K562 (cell line): Measurements from ENCODE around the gene DHRS13. TPM values are rescaled to one million over a fixed set of nuclear protein-coding genes. Genes with fewer than 3 reads are reported as not detected.

Source experiments
- DNMT1 ChIP-seq: fragments of 450-650 bp; IDR thresholded peaks from 2 replicates; pipeline ENCODE4 v1.6.1; 2016; ENCODE audit warnings: antibody characterized with exemption, mild to moderate bottlenecking
- EP400 ChIP-seq: fragments of 450-650 bp; IDR thresholded peaks from 2 replicates; pipeline ENCODE4 v1.6.1; 2017; ENCODE audit warnings: antibody characterized with exemption, mild to moderate bottlenecking, moderate library complexity
- FIP1L1 ChIP-seq: fragments of 200-400 bp; formaldehyde crosslinking; IDR thresholded peaks from 2 replicates; pipeline ENCODE4 v1.6.1; 2018; ENCODE audit warnings: mild to moderate bottlenecking, low read depth, low read length; ENCODE audit not compliant: poor library complexity, severe bottlenecking
- FOXJ2 ChIP-seq: fragments of 200-800 bp; sonication (Bioruptor generic); IDR thresholded peaks from 2 replicates; pipeline ENCODE4 v1.6.1; 2016; ENCODE audit warnings: missing genetic modification characterization, missing compliant biosample characterization
- IRF2 ChIP-seq: sonication (generic); formaldehyde crosslinking; IDR thresholded peaks from 2 replicates; pipeline ENCODE4 v1.8.1; 2022; ENCODE audit warnings: mild to moderate bottlenecking, missing genetic modification reagents
- LARP7 ChIP-seq: fragments of 450-650 bp; IDR thresholded peaks from 2 replicates; pipeline ENCODE4 v1.6.1; 2016
- MAFF ChIP-seq: IDR thresholded peaks from 2 replicates; pipeline ENCODE4 v1.6.1; 2012; ENCODE audit warnings: low read length, improper control_type of control experiment
- NFXL1 ChIP-seq: fragments of 450-650 bp; formaldehyde crosslinking; IDR thresholded peaks from 2 replicates; pipeline ENCODE4 v1.4.0; 2021; ENCODE audit warnings: mild to moderate bottlenecking
- NFYB ChIP-seq: IDR thresholded peaks from 2 replicates; pipeline ENCODE4 v1.6.1; 2011; ENCODE audit warnings: mild to moderate bottlenecking, moderate library complexity; ENCODE audit not compliant: insufficient read length; ENCODE audit errors: extremely low read depth
- PHF20 ChIP-seq: fragments of 450-650 bp; IDR thresholded peaks from 2 replicates; pipeline ENCODE4 v1.6.1; 2018; ENCODE audit not compliant: partially characterized antibody
- RNF219 ChIP-seq: fragments of 250-450 bp; sonication (Bioruptor Pico); IDR thresholded peaks from 2 replicates; pipeline ENCODE4 v1.5.0; 2022; ENCODE audit warnings: mild to moderate bottlenecking
- SAFB ChIP-seq: fragments of 200-400 bp; formaldehyde crosslinking; IDR thresholded peaks from 2 replicates; pipeline ENCODE4 v1.6.1; 2017; ENCODE audit warnings: low read depth, low read length, borderline replicate concordance
- SREBF2 ChIP-seq: sonication (generic); formaldehyde crosslinking; IDR thresholded peaks from 2 replicates; pipeline ENCODE4 v1.4.0; 2020; ENCODE audit warnings: mild to moderate bottlenecking, missing genetic modification reagents
- ZNF639 ChIP-seq, 2 experiments: fragments of 200-800 bp in 1 of 2; sonication (Bioruptor generic) in 1 of 2; sonication (generic) in 1 of 2; formaldehyde crosslinking in 1 of 2; IDR thresholded peaks in 1 of 2; conservative IDR thresholded peaks in 1 of 2; 2 replicates each; pipeline versions ENCODE4 v1.5.0 to v1.6.1; 2016 to 2020; ENCODE audit warnings: missing compliant biosample characterization in 1 of 2, missing genetic modification characterization in 1 of 2, missing genetic modification reagents in 1 of 2
- ZNF79 ChIP-seq: fragments of 250-450 bp; sonication (Bioruptor Pico); IDR thresholded peaks from 2 replicates; pipeline ENCODE4 v1.4.0; 2020; ENCODE audit warnings: low read depth, mild to moderate bottlenecking, moderate library complexity
- polyA plus RNA-seq, 8 experiments: library from polyadenylated mRNA; depleted of rRNA in 4 of 8; stranded (reverse) in 5 of 8; unstranded in 3 of 8; fragments of >200 nt; fragmentation: Nextera tagmentation in 2 of 8; fragmentation: Illumina TruSeq in 1 of 8; extraction: Ambion mirVana in 2 of 8; extraction: Trizol in 1 of 8; gene quantifications; 2 replicates each; pipeline versions ENCODE4 v1.2.1 to v1.2.3, GENCODE V29; 2011 to 2014; ENCODE audit warnings: inconsistent platforms in 1 of 8, missing spikeins in 1 of 8
- total RNA-seq, 7 experiments: library from RNA; depleted of rRNA in 6 of 7; stranded (reverse); fragments of >200 nt in 6 of 7; fragmentation: Illumina TruSeq in 2 of 7; extraction: Trizol in 2 of 7; gene quantifications; 2 replicates each; pipeline versions ENCODE4 v1.2.1 to v1.2.3, GENCODE V29; 2011 to 2021; ENCODE audit warnings: low replicate concordance in 1 of 7
- TF ChIP-seq, protein P1 (sequence below): sonication (generic); formaldehyde crosslinking; IDR thresholded peaks from 2 replicates; pipeline ENCODE4 v1.8.0; 2023; ENCODE audit warnings: mild to moderate bottlenecking, missing genetic modification reagents
- TF ChIP-seq, protein P2 (sequence below), 2 experiments: fragments of 450-650 bp in 1 of 2; IDR thresholded peaks; 2 replicates each; pipeline ENCODE4 v1.6.1; 2011 to 2017; ENCODE audit warnings: low read depth in 2 of 2, antibody characterized with exemption in 1 of 2, borderline replicate concordance in 1 of 2, low read length in 1 of 2, mild to moderate bottlenecking in 1 of 2, mixed read lengths in 1 of 2; ENCODE audit not compliant: control insufficient read depth in 1 of 2

The DHRS13 gene
- total and polyA plus RNA-seq, 9 of the 15 experiments (the other 6 are each of a cell fraction or from before 2014, with no cell fraction given) = 0.32 to 52.3 (median 34.3) TPM; not detected in 1

DNA sequence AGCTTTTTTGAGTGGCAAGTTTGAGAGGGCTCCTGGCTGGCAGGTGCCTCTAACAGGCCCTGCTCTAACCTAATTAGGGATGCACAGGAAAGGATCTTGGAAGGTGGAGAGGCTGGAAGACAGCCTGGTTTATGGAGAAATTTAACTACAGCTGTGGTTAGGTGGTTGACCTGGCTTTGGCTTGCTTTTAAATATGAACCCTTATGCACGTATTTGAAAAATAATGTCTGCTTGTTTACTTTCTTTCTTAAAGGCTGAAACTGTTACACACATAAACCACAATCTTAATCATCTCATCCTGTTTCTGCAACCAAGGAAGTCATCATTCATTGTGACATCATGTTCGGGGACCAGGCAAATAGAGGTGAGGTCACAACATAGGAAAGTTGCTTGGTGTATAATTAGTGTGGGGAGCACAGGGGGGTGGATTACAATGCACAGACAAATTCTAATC is 23.1 kb upstream of the DHRS13 start (continued):
- TF ChIP-seq RNF219 (CRISPR knock-in tag) (no peak), MAFF (no peak), LARP7 (no peak), FOXJ2 (tag) (no peak), ZNF79 (CRISPR knock-in tag) (no peak), EP400 (0 out of 2 replicates have a peak, but pooled peaks have one; percentile 17), DNMT1 (no peak), SAFB (no peak), IRF2 (no peak), ZNF639 (CRISPR knock-in tag; conservative IDR thresholded peaks at IDR 0.05 in 1 of 2, IDR thresholded peaks at IDR 0.05 in 1 of 2) (no peak), FIP1L1 (no peak), NFYB (no peak), NFXL1 (no peak), PHF20 (no peak), SREBF2 (CRISPR knock-in tag) (no peak)
- TF ChIP-seq, protein P1, sequence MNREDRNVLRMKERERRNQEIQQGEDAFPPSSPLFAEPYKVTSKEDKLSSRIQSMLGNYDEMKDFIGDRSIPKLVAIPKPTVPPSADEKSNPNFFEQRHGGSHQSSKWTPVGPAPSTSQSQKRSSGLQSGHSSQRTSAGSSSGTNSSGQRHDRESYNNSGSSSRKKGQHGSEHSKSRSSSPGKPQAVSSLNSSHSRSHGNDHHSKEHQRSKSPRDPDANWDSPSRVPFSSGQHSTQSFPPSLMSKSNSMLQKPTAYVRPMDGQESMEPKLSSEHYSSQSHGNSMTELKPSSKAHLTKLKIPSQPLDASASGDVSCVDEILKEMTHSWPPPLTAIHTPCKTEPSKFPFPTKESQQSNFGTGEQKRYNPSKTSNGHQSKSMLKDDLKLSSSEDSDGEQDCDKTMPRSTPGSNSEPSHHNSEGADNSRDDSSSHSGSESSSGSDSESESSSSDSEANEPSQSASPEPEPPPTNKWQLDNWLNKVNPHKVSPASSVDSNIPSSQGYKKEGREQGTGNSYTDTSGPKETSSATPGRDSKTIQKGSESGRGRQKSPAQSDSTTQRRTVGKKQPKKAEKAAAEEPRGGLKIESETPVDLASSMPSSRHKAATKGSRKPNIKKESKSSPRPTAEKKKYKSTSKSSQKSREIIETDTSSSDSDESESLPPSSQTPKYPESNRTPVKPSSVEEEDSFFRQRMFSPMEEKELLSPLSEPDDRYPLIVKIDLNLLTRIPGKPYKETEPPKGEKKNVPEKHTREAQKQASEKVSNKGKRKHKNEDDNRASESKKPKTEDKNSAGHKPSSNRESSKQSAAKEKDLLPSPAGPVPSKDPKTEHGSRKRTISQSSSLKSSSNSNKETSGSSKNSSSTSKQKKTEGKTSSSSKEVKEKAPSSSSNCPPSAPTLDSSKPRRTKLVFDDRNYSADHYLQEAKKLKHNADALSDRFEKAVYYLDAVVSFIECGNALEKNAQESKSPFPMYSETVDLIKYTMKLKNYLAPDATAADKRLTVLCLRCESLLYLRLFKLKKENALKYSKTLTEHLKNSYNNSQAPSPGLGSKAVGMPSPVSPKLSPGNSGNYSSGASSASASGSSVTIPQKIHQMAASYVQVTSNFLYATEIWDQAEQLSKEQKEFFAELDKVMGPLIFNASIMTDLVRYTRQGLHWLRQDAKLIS (CRISPR knock-in tag) = no peak
- TF ChIP-seq, protein P2, sequence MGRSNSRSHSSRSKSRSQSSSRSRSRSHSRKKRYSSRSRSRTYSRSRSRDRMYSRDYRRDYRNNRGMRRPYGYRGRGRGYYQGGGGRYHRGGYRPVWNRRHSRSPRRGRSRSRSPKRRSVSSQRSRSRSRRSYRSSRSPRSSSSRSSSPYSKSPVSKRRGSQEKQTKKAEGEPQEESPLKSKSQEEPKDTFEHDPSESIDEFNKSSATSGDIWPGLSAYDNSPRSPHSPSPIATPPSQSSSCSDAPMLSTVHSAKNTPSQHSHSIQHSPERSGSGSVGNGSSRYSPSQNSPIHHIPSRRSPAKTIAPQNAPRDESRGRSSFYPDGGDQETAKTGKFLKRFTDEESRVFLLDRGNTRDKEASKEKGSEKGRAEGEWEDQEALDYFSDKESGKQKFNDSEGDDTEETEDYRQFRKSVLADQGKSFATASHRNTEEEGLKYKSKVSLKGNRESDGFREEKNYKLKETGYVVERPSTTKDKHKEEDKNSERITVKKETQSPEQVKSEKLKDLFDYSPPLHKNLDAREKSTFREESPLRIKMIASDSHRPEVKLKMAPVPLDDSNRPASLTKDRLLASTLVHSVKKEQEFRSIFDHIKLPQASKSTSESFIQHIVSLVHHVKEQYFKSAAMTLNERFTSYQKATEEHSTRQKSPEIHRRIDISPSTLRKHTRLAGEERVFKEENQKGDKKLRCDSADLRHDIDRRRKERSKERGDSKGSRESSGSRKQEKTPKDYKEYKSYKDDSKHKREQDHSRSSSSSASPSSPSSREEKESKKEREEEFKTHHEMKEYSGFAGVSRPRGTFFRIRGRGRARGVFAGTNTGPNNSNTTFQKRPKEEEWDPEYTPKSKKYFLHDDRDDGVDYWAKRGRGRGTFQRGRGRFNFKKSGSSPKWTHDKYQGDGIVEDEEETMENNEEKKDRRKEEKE (IDR thresholded peaks at IDR 0.05; ENCODE audit: borderline replicate concordance in 1 of 2, control insufficient read depth in 1 of 2, low read depth in 2 of 2, low read length in 1 of 2) = no peak
